A172 (cell line): ENCODE data around the gene ATP2B2. TPM values are rescaled to one million over a fixed set of nuclear protein-coding genes. Genes with fewer than 3 reads are reported as not detected.

Experiments used
- DNase-seq: peaks from one replicate; pipeline ENCODE4 v3.0.0-alpha.2; 2015; ENCODE audit warnings: low spot score
- total RNA-seq: library from RNA; depleted of rRNA; stranded (reverse); fragments of >200 nt; shearing (Covaris generic); gene quantifications from 2 replicates; pipeline ENCODE4 v1.2.3, GENCODE V29; 2014

ATP2B2 gene
- total RNA-seq, 1 experiment from 2014 or later = 0.50 TPM

- DNase-seq = no peak
Measured at GRCh38 chr3:10330319-10330718, 175.1 kb downstream of the ATP2B2 start.

- DNase-seq = no peak
Measured at GRCh38 chr3:10329495-10330015, 175.8 kb downstream of the ATP2B2 start.

- DNase-seq = no peak
Measured at GRCh38 chr3:10328460-10329071, 176.8 kb downstream of the ATP2B2 start.

GRCh38 chr3:10327592-10327991 lies 177.8 kb downstream of the ATP2B2 start:
- DNase-seq = no peak

- DNase-seq = no peak
Measured at GRCh38 chr3:10322352-10322710, 183.1 kb downstream of the ATP2B2 start.

- no peak for DNase-seq
Measured at GRCh38 chr3:10321630-10322351, 183.6 kb downstream of the ATP2B2 start.

- no peak for DNase-seq
Measured at GRCh38 chr3:10320320-10320677, 185.1 kb downstream of the ATP2B2 start.

- no peak for DNase-seq
Measured at GRCh38 chr3:10319804-10320203, 185.6 kb downstream of the ATP2B2 start.

GRCh38 chr3:10319251-10319650 lies 186.1 kb downstream of the ATP2B2 start:
- no peak for DNase-seq

- DNase-seq = no peak
Measured at GRCh38 chr3:10317961-10318350, 187.4 kb downstream of the ATP2B2 start.

GRCh38 chr3:10317311-10317960 lies 187.9 kb downstream of the ATP2B2 start:
- no peak for DNase-seq

- DNase-seq = no peak
Measured at GRCh38 chr3:10315771-10316344, 189.5 kb downstream of the ATP2B2 start.

- DNase-seq = no peak
Measured at GRCh38 chr3:10315101-10315500, 190.3 kb downstream of the ATP2B2 start.

GRCh38 chr3:10312861-10313260 lies 192.5 kb downstream of the ATP2B2 start:
- DNase-seq = no peak

GRCh38 chr3:10312391-10312790 lies 193.0 kb downstream of the ATP2B2 start:
- no peak for DNase-seq

GRCh38 chr3:10311710-10312109 lies 193.7 kb downstream of the ATP2B2 start:
- no peak for DNase-seq

- no peak for DNase-seq
Measured at GRCh38 chr3:10310578-10310977, 194.8 kb downstream of the ATP2B2 start.

GRCh38 chr3:10309736-10310135 lies 195.7 kb downstream of the ATP2B2 start:
- no peak for DNase-seq

GRCh38 chr3:10308678-10309077 lies 196.7 kb downstream of the ATP2B2 start:
- DNase-seq = no peak

GRCh38 chr3:10306156-10306555 lies 199.2 kb downstream of the ATP2B2 start:
- no peak for DNase-seq

- DNase-seq = no peak
Measured at GRCh38 chr3:10305331-10305902, 200.0 kb downstream of the ATP2B2 start.

GRCh38 chr3:10304905-10305304 lies 200.5 kb downstream of the ATP2B2 start:
- no peak for DNase-seq
